ENCODE data around the gene NPPA. TPM values are rescaled to one million over a fixed set of nuclear protein-coding genes. Genes with fewer than 3 reads are reported as not detected.

The NPPA gene
- total and polyA plus RNA-seq, 9 of the 15 experiments (the other 6 are each of a cell fraction or from before 2014, with no cell fraction given) = not detected

GRCh38 chr1:11872545-11872944, 25.0 kb upstream of the NPPA start:
- Histone ChIP-seq H3K27ac (ENCODE audit: extremely low read depth, low read depth, low read length) (no peak overlapping the region), H3K79me2 (ENCODE audit: control insufficient read depth, insufficient read depth, low read length) (no peaks in the 10 kb centered on the region), H3K4me2 (ENCODE audit: insufficient read depth, low read length) (no peak overlapping the region), H3K9me1 (ENCODE audit: control insufficient read depth, insufficient read depth, low read length) (no peaks in the 10 kb centered on the region), H3K4me1 (replicated peaks in 1 of 2; ENCODE audit: control insufficient read depth in 2 of 2, insufficient read depth in 2 of 2, low read length in 2 of 2) (peaks cover 7 to 25% of the 10 kb centered on the region in 2 experiments; a peak in 4 of 5 replicates), H3K4me3 (no peak overlapping the region), H4K20me1 (replicated peaks; ENCODE audit: control insufficient read depth, insufficient read depth, low read length) (no peaks in the 10 kb centered on the region), H3K9ac (ENCODE audit: insufficient read depth in 1 of 2, low read depth in 2 of 2, low read length in 2 of 2) (peak overlapping the region in 1 of 2 experiments; percentile 1; a peak in 1 of 4 replicates), H2AFZ (ENCODE audit: low read depth, low read length) (no peak overlapping the region), H3K27me3 (ENCODE audit: control insufficient read depth in 2 of 2, insufficient read depth in 2 of 2, low read length in 2 of 2) (peaks cover 0 to 5% of the 10 kb centered on the region in 2 experiments; a peak in 2 of 5 replicates), H3K36me3 (ENCODE audit: control insufficient read depth, insufficient read depth, low read length) (no peaks in the 10 kb centered on the region), H3K9me3 (replicated peaks; ENCODE audit: control insufficient read depth, insufficient read depth, low read depth, low read length) (no peaks in the 10 kb centered on the region)
- 19% methylated on average over 7 of the region's 7 CpGs for WGBS (ENCODE audit: insufficient coverage, low coverage, missing lambda C conversion rate)
- no peak for ATAC-seq
- DNase-seq (ENCODE audit: extremely low read depth in 1 of 4, low spot score in 3 of 4) = no peak
- no peak for FAIRE-seq
- intact Hi-C loops (cut with micrococcal nuclease) = no loop called here
- no TSS peak for BruUV-seq (replicated peaks)
- TF ChIP-seq RCOR1 (IDR thresholded peaks at IDR 0.05; ENCODE audit: borderline replicate concordance in 1 of 2, low read depth in 2 of 2, low read length in 2 of 2) (no peak), TOE1 (IDR thresholded peaks at IDR 0.05; ENCODE audit: borderline replicate concordance) (no peak), TOE1 (CRISPR knock-in tag; IDR thresholded peaks at IDR 0.05; ENCODE audit: borderline replicate concordance, low read depth) (no peak), CTBP1 (IDR thresholded peaks at IDR 0.05; ENCODE audit: borderline replicate concordance) (no peak), SAFB (IDR thresholded peaks at IDR 0.05; ENCODE audit: borderline replicate concordance, low read depth, low read length) (no peak), MTA3 (IDR thresholded peaks at IDR 0.05; ENCODE audit: borderline replicate concordance) (no peak), ARNT (IDR thresholded peaks at IDR 0.05) (no peak), CCAR2 (IDR thresholded peaks at IDR 0.05; ENCODE audit: low read depth, low read length) (no peak), NEUROD1 (IDR thresholded peaks at IDR 0.05; ENCODE audit: borderline replicate concordance, low read depth, low read length, partially characterized antibody) (no peak), ZSCAN32 (CRISPR knock-in tag; IDR thresholded peaks at IDR 0.05) (no peak), TGIF2 (CRISPR knock-in tag; IDR thresholded peaks at IDR 0.05) (no peak), BRF1 (IDR thresholded peaks at IDR 0.05; ENCODE audit: borderline replicate concordance, extremely low read depth, insufficient read length) (no peak), MECOM (CRISPR knock-in tag; IDR thresholded peaks at IDR 0.05) (no peak), OTX1 (CRISPR knock-in tag; IDR thresholded peaks at IDR 0.05) (no peak), CBFB (CRISPR knock-in tag; IDR thresholded peaks at IDR 0.05) (no peak), MCM3 (IDR thresholded peaks at IDR 0.05) (no peak), ARID4B (CRISPR knock-in tag; IDR thresholded peaks at IDR 0.05) (no peak)
- ChIA-PET POLR2A (interaction anchor here (1.0 to 8.2 kb wide), 6 partner anchors 9 to 785 kb away, joined by 3 to 114 read pairs (median 8); no protein-coding TSS in a partner anchor), CTCF (ENCODE audit: low intra/inter-chr PET ratio) (no interaction called here)
- in situ Hi-C loops (cut with MboI) = no loop called here

All from K562 (cell line).